ENCODE results near the gene FOXE3. TPM values are rescaled to one million over a fixed set of nuclear protein-coding genes. Genes with fewer than 3 reads are reported as not detected.

FOXE3 gene
- total RNA-seq, 1 donor from 2014 or later = not detected

DNA sequence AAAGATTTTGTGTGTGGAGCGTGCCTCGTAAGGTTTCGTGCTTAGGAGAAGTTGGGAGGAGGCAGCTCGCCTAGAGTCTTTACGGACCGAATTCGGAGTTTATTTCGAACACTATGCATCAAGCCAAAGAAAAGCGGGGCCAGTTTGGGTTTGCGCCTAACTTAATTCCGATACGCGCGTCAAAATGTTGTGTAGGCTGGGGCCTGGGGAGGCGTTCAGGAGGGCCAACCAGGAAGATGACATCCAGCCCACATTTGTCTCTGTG is 28.1 kb downstream of the FOXE3 start:
- intact Hi-C loops (cut with DNase I) = no loop called here
- H3K9me3 ChIP-seq = no peaks in the 10 kb centered on the region
- no peak overlapping the region for H3K27ac ChIP-seq
- H3K4me3 ChIP-seq = peak overlapping the region; percentile 44 to 46
- TF ChIP-seq, protein P1, sequence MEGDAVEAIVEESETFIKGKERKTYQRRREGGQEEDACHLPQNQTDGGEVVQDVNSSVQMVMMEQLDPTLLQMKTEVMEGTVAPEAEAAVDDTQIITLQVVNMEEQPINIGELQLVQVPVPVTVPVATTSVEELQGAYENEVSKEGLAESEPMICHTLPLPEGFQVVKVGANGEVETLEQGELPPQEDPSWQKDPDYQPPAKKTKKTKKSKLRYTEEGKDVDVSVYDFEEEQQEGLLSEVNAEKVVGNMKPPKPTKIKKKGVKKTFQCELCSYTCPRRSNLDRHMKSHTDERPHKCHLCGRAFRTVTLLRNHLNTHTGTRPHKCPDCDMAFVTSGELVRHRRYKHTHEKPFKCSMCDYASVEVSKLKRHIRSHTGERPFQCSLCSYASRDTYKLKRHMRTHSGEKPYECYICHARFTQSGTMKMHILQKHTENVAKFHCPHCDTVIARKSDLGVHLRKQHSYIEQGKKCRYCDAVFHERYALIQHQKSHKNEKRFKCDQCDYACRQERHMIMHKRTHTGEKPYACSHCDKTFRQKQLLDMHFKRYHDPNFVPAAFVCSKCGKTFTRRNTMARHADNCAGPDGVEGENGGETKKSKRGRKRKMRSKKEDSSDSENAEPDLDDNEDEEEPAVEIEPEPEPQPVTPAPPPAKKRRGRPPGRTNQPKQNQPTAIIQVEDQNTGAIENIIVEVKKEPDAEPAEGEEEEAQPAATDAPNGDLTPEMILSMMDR (IDR thresholded peaks at IDR 0.05) = no peak
- H3K4me1 ChIP-seq = peaks cover 0 to 5% of the 10 kb centered on the region in 2 donors
- DNase-seq (ENCODE audit: low spot score in 2 of 2) = no peak
- no peaks in the 10 kb centered on the region for H3K27me3 ChIP-seq
- no peaks in the 10 kb centered on the region for H3K36me3 ChIP-seq

DNA sequence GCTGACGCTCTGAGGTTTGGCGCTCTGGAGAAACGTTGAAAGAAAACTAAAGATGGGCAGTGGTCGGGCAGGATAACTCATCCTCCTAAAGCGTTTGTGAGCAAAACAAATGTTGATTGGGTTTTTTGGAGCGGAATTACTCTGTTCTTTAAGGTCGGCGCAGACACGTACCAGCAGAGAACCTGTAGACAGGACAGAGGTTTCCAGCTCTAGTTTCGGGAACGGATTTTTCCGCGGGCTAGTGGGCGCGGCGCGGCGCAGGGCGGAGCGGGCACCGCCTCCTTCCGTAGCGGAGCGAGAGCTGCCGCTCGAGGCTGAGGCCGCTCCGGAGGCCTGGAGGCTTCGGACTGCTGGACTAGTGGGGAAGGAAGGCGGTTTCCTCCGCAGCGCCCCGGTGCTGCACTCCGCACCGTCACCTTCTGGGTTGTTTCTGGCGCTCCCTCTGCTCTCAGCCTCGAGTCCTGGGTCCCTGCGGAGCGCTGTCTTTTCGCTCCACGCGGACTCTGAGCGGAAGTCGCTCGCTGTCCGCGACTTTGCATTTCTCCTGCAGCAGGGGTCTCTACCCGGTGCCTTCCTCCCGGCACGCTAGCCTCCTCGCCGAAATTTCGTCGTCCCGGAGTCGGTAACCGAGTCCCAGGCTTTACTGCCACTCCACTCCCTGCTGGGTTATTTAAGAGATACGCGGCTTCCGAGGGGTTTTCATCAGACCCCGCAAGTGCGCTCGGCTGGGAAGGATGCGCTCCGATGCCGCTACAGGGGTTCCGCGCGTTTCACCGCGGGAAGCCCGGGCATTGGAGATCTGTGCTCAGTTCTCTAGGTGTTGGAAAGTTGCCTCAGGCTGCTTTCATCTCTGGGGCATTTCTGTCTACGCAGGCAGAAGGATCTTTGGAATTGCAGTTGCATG is 28.7 kb downstream of the FOXE3 start:
- Histone ChIP-seq H3K4me3 (peak overlapping the region; percentile 44 to 46), H3K36me3 (no peaks in the 10 kb centered on the region), H3K9me3 (no peaks in the 10 kb centered on the region), H3K27ac (no peak overlapping the region), H3K27me3 (no peaks in the 10 kb centered on the region), H3K4me1 (no peaks in the 10 kb centered on the region)
- TF ChIP-seq, protein P1 (IDR thresholded peaks at IDR 0.05) = no peak
- DNase-seq (ENCODE audit: low spot score in 2 of 2) = no peak
- intact Hi-C loops (cut with DNase I) = no loop called here

DNA sequence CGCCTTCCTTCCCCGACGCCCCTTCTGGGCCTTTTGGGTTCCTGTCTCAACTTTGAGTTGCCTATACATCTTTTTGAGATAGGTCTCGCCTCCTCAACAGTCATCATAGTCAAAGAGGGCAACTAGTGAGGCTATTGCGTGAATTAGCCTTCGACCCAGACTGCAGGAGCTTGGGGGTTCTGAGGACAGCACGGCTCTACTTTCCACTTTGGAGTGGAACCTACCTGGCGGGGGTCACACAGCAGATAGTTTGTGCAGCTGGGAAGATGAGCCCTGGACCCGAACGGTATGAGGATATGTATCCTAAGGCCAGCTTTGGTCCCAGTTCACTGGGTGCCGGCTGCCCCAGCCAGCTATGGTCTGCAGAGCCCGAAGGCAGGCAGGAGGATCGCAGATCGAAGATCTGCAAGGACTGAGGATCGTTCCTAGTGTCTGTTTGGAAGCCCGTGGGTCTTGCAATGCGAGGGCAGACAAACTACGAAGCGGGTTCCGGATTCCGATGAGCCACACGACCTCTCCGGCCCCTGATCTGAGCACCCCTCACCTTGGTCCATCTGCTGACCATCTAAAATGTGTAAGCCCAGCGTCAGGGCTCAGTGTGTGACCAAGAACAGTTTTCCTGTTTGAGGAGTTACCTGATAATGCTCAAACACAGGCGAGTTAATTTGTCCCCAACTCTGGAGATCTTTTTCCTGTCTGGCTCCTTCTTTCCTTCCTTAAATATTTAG is 29.9 kb downstream of the FOXE3 start:
- no peak overlapping the region for H3K27ac ChIP-seq
- TF ChIP-seq, protein P1 (IDR thresholded peaks at IDR 0.05) = no peak
- no peaks in the 10 kb centered on the region for H3K27me3 ChIP-seq
- intact Hi-C loops (cut with DNase I) = no loop called here
- no peaks in the 10 kb centered on the region for H3K9me3 ChIP-seq
- H3K4me1 ChIP-seq = no peaks in the 10 kb centered on the region
- no peak overlapping the region for H3K4me3 ChIP-seq
- DNase-seq (ENCODE audit: low spot score in 2 of 2) = no peak
- H3K36me3 ChIP-seq = no peaks in the 10 kb centered on the region

DNA sequence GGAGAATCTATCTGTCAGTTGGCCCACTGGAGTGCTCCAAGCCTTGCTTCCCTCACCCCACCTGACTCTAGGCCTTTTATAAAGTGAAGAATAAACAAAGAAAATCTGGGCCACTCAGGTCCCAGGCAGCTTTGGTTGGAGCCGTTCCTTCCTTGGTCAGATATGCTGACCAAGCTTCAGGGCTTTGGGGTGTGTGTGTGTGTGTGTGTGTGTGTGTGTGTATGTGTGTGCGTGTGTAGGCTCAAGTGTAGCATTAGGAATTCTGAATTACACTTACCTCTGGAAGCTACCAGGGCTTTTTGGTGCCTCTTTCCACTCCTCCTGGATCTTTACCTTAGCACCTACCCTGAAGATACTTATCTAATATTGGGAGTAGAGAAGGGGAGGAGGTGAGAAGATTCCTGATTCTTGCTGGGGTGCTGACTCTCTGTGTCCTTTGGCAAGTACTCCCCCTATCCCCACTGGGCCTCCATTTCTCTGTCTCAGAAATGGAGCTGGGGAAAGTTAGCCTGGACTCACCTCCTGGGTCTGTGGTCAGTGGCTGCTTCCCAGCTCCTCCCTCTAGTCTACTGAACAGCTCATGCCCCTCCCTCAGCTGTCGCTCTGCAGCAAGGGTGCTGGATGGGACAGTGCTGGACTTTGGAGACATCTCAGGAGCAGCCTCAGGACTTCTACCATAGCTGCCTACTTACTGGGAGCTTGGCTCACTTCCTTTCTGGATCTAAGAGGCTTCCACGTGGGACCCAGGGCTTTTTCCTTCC is 32.6 kb downstream of the FOXE3 start:
- TF ChIP-seq, protein P1 (IDR thresholded peaks at IDR 0.05) = no peak
- intact Hi-C loops (cut with DNase I) = no loop called here
- H3K27me3 ChIP-seq = no peaks in the 10 kb centered on the region
- no peak overlapping the region for H3K27ac ChIP-seq
- H3K4me1 ChIP-seq = no peaks in the 10 kb centered on the region
- no peaks in the 10 kb centered on the region for H3K9me3 ChIP-seq
- DNase-seq (ENCODE audit: low spot score in 2 of 2) = no peak
- no peak overlapping the region for H3K4me3 ChIP-seq
- H3K36me3 ChIP-seq = no peaks in the 10 kb centered on the region

DNA sequence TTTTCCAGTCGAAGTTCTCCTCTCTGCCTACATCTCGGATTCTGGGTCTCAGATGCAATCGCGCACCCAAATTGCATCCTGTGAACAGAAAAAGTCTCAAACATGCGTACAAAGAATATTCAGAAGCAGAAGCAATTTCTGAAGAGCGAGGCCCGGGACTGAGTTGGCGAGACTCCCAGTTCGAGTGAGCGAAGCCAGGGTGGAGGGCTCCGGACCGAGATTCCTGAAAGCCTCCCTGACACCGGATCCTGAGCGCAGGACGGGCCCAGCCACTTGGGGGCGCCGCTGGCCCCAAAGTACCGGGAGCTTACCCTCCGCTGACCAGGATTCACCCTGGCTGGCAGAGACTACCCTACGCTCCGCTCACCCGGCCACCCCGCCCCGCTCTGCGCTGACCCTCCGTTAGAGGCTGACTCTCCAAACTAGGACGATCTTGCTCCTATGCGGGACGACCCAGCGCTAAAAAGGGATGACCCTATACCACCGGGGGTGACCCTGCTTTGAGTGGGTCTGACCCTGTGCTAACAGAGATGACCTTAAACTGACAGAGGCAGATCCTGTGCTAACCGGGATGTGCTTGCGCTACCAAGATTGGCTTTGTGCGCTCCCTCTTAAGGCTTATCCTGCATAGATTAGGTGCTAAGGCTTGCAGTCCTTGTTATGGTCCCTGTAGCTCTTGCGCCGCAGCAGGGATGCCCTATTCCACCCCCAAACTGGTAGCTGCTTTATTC is 33.9 kb downstream of the FOXE3 start:
- no peak for DNase-seq (ENCODE audit: low spot score in 2 of 2)
- intact Hi-C loops (cut with DNase I) = no loop called here

More for the DNA sequence above, 33.9 kb downstream of the FOXE3 start:
- Histone ChIP-seq H3K4me1 (no peaks in the 10 kb centered on the region), H3K9me3 (no peaks in the 10 kb centered on the region), H3K36me3 (no peaks in the 10 kb centered on the region), H3K27me3 (no peaks in the 10 kb centered on the region), H3K27ac (no peak overlapping the region), H3K4me3 (no peak overlapping the region)
- TF ChIP-seq, protein P1 (IDR thresholded peaks at IDR 0.05) = peak in 2 of 3 experiments; percentile 28 to 30
